Stomach (tissue), 9 donors: ENCODE results near the gene CTBP1. TPM values are rescaled to one million over a fixed set of nuclear protein-coding genes. Genes with fewer than 3 reads are reported as not detected.
A peak's percentile ranks its signal among the peaks of the same experiment; 100 is the strongest.

Experiments used
- DNase-seq, 2 donors: peaks; one replicate each; pipeline versions ENCODE4 v3.0.0 to v3.0.0-alpha.2; 2013 to 2019
- H3K27ac ChIP-seq, 5 donors: fragments of 200-600 bp in 4 of 5; sonication (generic) in 4 of 5; one replicate each; pipeline ENCODE4 v1.5.1; 2013 to 2019; ENCODE audit warnings: mild to moderate bottlenecking in 1 of 5, moderate library complexity in 1 of 5
- H3K27me3 ChIP-seq, 3 donors: fragments of 200-600 bp; sonication (generic); one replicate each; pipeline ENCODE4 v1.5.1; 2017 to 2019; ENCODE audit warnings: mixed run types in 1 of 3
- H3K36me3 ChIP-seq, 4 donors: fragments of 200-600 bp; sonication (generic); 1 replicate in 3 of 4; 2 replicates in 1 of 4; pipeline ENCODE4 v1.5.1; 2016 to 2019
- H3K4me1 ChIP-seq, 4 donors: fragments of 200-600 bp; sonication (generic); one replicate each; pipeline ENCODE4 v1.5.1; 2016 to 2019
- H3K4me3 ChIP-seq, 4 donors: fragments of 200-600 bp; sonication (generic) in 3 of 4; one replicate each; pipeline ENCODE4 v1.5.1; 2016 to 2019; ENCODE audit warnings: mild to moderate bottlenecking in 1 of 4
- H3K9me3 ChIP-seq, 4 donors: fragments of 200-600 bp; sonication (generic); one replicate each; pipeline ENCODE4 v1.5.1; 2016 to 2019
- EP300 ChIP-seq: sonication (generic); formaldehyde crosslinking; IDR thresholded peaks from one replicate; pipeline ENCODE4 v1.6.1; 2017; ENCODE audit warnings: antibody characterized with exemption
- POLR2A ChIP-seq, 4 donors: fragments of 450-650 bp; IDR thresholded peaks; one replicate each; pipeline ENCODE4 v1.6.1; 2016; ENCODE audit warnings: antibody characterized with exemption in 4 of 4, control low read depth in 2 of 4, mild to moderate bottlenecking in 1 of 4, moderate library complexity in 1 of 4
- POLR2AphosphoS5 ChIP-seq, 3 donors: sonication (generic); formaldehyde crosslinking; IDR thresholded peaks; one replicate each; pipeline ENCODE4 v1.6.1; 2016; ENCODE audit warnings: antibody characterized with exemption in 3 of 3
- WGBS, 5 donors: extraction: QIAGEN DNeasy Blood & Tissue Kit in 3 of 5; methylation state at CpG; one replicate each; pipeline versions ENCODE4 v1.1.5 to v1.1.7; 2013 to 2018; 5-methylcytosine and 5-hydroxymethylcytosine counted together
- intact Hi-C: fragments of 100-400 bp; cut with DNase I; formaldehyde crosslinking; loops from one replicate; pipeline ENCODE4 v1.15.1; 2023; ENCODE audit warnings: low total_unique reads
- polyA plus RNA-seq, 3 donors: library from polyadenylated mRNA; stranded (reverse); fragments of 200-250 nt; gene quantifications; one replicate each; pipeline ENCODE4 v1.2.3, GENCODE V29; 2013
- total RNA-seq, 5 donors: library from RNA; depleted of rRNA; stranded (reverse); fragments of >200 nt; gene quantifications; one replicate each; pipeline versions ENCODE4 v1.1.0 to v1.2.3, GENCODE V29; 2014 to 2016
- TF ChIP-seq, protein P1 (sequence below), 7 experiments: fragments of 450-650 bp in 4 of 7; fragments of 200-600 bp in 3 of 7; sonication (generic) in 3 of 7; IDR thresholded peaks; one replicate each; pipeline ENCODE4 v1.5.1; 2016 to 2019; ENCODE audit warnings: antibody characterized with exemption in 7 of 7, control low read depth in 2 of 7, mild to moderate bottlenecking in 1 of 7
- donor health status: healthy with polysubstance abuse.
- donor health status: Bipolar disorder and iron deficiency.
- donor health status: healthy.

The CTBP1 gene
- total and polyA plus RNA-seq, 8 donors = 72.7 to 415 (median 95.1) TPM

DNA sequence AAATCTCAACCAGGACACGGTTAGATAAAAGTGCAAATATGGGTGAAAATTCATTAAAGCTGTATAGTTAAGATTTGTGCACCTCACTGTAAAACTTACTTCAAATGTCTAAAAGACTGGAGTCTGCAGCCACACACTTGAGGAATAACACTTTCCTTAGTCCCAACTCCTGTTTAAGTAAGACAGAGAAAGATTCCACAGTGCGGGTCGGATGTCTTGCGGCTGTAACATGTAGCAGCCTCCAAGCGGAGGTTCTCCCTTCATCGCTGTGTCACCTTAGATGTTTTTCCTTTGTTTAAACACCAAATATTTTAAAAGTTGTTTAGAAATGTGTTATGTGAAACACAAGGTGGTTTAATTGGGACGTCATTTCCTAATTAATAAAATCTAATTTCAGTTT lies 39.9 kb upstream of the CTBP1 start:
- H3K4me1 ChIP-seq = peaks cover 35 to 43% (median 40%) of the 10 kb centered on the region in 4 donors
- WGBS, 5 donors = 53 to 63% (median 60%) methylated on average over 7 of the region's 7 CpGs
- TF ChIP-seq, protein P1, sequence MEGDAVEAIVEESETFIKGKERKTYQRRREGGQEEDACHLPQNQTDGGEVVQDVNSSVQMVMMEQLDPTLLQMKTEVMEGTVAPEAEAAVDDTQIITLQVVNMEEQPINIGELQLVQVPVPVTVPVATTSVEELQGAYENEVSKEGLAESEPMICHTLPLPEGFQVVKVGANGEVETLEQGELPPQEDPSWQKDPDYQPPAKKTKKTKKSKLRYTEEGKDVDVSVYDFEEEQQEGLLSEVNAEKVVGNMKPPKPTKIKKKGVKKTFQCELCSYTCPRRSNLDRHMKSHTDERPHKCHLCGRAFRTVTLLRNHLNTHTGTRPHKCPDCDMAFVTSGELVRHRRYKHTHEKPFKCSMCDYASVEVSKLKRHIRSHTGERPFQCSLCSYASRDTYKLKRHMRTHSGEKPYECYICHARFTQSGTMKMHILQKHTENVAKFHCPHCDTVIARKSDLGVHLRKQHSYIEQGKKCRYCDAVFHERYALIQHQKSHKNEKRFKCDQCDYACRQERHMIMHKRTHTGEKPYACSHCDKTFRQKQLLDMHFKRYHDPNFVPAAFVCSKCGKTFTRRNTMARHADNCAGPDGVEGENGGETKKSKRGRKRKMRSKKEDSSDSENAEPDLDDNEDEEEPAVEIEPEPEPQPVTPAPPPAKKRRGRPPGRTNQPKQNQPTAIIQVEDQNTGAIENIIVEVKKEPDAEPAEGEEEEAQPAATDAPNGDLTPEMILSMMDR (IDR thresholded peaks at IDR 0.05) = no peak
- no peak for TF ChIP-seq EP300
- TF ChIP-seq POLR2A (IDR thresholded peaks at IDR 0.05) = no peak
- no peak for TF ChIP-seq POLR2AphosphoS5 (IDR thresholded peaks at IDR 0.05)
- intact Hi-C loops = no loop called here
- H3K9me3 ChIP-seq = no peaks in the 10 kb centered on the region
- H3K27ac ChIP-seq = peak overlapping the region in 4 of 5 donors; percentile 89 to 97 (median 95)
- no peak for DNase-seq
- H3K36me3 ChIP-seq = peaks cover 0 to 4% (median under 1%) of the 10 kb centered on the region in 4 donors
- peak overlapping the region; percentile 78 to 94 (median 90) for H3K4me3 ChIP-seq
- H3K27me3 ChIP-seq = no peaks in the 10 kb centered on the region

DNA sequence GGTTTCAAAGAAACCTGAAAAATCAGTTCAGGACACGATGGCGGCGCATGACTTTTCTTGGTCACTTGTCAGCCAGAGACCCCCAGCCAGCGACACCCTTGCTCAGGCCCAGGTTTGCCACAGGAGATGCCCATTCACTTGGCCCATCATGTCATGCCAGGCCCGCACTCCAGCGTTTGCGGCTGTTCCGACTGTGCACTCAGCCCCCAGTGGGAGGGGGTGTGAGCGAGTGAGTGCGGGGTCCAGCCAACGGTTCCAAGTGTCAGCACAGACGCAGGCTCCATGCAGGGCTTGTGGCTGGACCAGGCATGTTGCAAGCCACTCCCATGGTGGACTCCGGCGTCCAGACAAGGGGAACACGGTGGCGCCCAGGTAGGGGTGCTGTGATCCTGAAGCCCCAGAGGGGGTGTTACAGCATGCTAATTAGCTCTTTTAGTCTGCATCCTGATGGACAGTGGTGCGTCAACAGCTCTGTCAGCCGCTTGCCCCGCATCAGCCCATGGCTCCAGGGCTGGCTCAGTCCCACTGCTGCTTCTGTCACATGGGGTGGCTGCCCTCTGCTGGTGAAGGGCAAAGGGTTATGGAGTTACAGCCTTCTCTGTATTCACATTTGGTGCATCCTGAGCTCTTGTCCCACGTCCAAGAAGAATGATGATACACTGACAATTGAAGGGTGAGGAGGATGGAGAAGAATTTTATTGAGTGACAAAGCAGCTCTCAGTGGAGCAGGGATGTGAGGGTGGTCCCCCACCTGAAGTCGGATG lies 37.0 kb upstream of the CTBP1 start:
- no peaks in the 10 kb centered on the region for H3K36me3 ChIP-seq
- no peak overlapping the region for H3K4me3 ChIP-seq
- intact Hi-C loops = no loop called here
- H3K4me1 ChIP-seq = peaks cover 11 to 16% (median 14%) of the 10 kb centered on the region in 4 donors
- H3K27ac ChIP-seq = no peak overlapping the region
- TF ChIP-seq EP300 (no peak), POLR2AphosphoS5 (IDR thresholded peaks at IDR 0.05) (no peak), POLR2A (IDR thresholded peaks at IDR 0.05) (no peak)
- TF ChIP-seq, protein P1 (IDR thresholded peaks at IDR 0.05) = no peak
- 78 to 93% (median 82%) methylated on average over 13 to 21 of the region's 21 CpGs for WGBS, 5 donors
- no peaks in the 10 kb centered on the region for H3K9me3 ChIP-seq
- DNase-seq = no peak
- H3K27me3 ChIP-seq = no peaks in the 10 kb centered on the region

DNA sequence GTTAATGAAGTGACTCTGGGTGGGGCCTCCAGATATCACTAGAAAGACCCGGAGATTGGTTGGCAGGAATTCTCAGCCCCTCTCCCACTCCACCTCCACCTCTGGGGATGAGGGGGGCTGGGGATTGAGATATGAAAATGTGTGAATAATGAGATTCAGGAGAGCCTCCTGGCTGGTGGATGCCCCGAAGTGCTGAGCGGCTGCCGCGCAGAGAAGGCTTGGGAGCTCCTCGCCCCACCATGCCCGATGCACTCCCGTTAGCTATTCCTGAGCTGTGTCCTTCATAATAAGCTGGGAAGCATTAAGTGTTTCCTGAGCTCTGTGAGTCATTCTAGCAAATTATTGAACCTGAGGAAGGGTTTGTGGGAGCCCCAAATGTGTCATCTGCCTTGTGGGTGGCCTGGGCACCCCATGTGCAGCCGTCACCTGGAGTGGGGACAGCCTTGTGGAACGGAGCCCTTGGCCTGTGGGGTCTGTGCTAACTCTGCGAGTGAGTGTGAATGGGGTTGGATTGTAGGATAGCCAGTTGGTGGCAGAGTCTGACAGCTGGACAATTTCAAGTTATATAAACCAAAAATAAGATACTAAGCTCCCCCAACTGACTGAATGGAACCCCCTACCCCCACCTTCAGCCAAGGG lies 36.3 kb upstream of the CTBP1 start:
- Histone ChIP-seq H3K4me3 (no peak overlapping the region), H3K27me3 (no peaks in the 10 kb centered on the region), H3K36me3 (no peaks in the 10 kb centered on the region), H3K9me3 (no peaks in the 10 kb centered on the region), H3K27ac (no peak overlapping the region), H3K4me1 (peaks cover 6 to 9% (median 7%) of the 10 kb centered on the region in 4 donors)
- TF ChIP-seq, protein P1 (IDR thresholded peaks at IDR 0.05) = no peak
- TF ChIP-seq POLR2A (IDR thresholded peaks at IDR 0.05) = no peak
- no peak for TF ChIP-seq EP300
- no peak for TF ChIP-seq POLR2AphosphoS5 (IDR thresholded peaks at IDR 0.05)
- intact Hi-C loops = no loop called here
- WGBS, 5 donors = 71 to 94% (median 77%) methylated on average over 10 to 11 of the region's 11 CpGs
- no peak for DNase-seq

DNA sequence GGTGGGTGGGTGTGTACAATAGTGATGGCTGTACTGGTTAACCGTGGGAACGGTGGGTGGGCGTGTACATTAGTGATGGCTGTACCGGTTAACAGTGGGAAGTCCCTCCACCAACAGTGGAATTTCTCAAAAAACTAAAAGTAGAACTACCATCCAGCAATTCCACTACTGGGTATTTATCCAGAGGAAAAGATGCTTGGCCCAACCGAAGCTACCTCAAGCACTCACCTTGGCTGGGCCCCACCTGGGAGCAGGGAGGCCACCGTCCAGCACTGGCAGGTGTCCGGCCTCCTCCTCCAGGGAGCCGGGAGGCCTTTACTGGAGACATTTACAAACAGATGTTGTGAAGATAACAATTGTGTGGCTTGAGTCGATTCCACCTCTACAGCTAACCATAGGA lies 34.8 kb upstream of the CTBP1 start:
- intact Hi-C loops = no loop called here
- no peaks in the 10 kb centered on the region for H3K9me3 ChIP-seq
- peaks cover under 1 to 3% (median 1%) of the 10 kb centered on the region in 4 donors for H3K4me1 ChIP-seq
- H3K4me3 ChIP-seq = no peak overlapping the region
- no peak for DNase-seq
- no peaks in the 10 kb centered on the region for H3K36me3 ChIP-seq
- WGBS, 5 donors = 70 to 85% (median 80%) methylated on average over 9 of the region's 9 CpGs
- no peaks in the 10 kb centered on the region for H3K27me3 ChIP-seq
- no peak overlapping the region for H3K27ac ChIP-seq
- no peak for TF ChIP-seq POLR2AphosphoS5 (IDR thresholded peaks at IDR 0.05)
